NCI-H2196 treated with DMSO at 0.1 percent for 48 hours (cell line): ENCODE measurements around the gene FRMD4A.

Source experiments
- DNase-seq: peaks from one replicate; lab custom pipeline; 2025; ENCODE audit not compliant: unreplicated experiment; lab: John Stamatoyannopoulos, UW

FRMD4A gene

DNA sequence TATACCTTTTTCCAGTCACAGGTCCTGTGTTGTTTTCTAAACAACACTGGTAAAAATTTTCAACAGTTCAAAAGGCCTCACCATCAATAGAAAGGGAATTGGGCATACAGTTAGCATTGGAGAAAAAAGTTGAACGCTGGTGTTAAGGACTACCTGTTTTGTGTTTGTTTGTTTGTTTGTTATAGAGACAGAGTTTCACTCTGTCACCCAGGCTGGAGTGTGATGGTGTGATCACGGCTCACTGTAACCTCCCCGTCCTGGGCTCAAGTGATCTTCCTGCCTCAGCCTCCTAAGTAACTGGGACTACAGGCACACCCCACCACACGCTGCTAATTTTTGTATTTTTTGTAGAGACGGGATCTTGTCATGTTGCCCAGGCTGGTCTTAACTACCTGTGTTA is 437.9 kb downstream of the FRMD4A start:
- no peak for DNase-seq

DNA sequence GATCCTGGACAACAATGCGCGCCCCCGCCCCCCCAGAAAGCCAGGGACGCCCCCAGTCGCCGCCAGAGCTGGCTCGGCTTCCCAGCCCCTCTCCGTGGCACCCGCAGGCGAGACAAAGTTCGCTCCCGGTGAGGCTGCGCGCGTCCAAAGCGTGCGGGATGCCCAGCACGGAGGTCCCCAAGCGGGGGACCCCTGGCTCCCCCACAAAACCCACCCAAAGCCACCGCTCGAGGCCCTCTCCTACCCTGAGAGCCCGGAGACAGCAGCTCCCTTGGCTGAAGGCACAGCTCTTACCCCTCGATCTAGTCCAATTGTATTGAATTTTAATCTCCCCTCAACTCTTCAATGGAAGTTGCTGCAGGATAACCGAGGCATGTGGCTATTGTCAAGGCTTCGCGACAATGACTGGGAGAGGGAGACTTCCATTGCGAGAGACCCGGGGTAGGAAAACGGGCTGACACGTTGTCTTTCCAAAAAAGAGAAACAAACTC is 438.7 kb downstream of the FRMD4A start:
- no peak for DNase-seq

DNA sequence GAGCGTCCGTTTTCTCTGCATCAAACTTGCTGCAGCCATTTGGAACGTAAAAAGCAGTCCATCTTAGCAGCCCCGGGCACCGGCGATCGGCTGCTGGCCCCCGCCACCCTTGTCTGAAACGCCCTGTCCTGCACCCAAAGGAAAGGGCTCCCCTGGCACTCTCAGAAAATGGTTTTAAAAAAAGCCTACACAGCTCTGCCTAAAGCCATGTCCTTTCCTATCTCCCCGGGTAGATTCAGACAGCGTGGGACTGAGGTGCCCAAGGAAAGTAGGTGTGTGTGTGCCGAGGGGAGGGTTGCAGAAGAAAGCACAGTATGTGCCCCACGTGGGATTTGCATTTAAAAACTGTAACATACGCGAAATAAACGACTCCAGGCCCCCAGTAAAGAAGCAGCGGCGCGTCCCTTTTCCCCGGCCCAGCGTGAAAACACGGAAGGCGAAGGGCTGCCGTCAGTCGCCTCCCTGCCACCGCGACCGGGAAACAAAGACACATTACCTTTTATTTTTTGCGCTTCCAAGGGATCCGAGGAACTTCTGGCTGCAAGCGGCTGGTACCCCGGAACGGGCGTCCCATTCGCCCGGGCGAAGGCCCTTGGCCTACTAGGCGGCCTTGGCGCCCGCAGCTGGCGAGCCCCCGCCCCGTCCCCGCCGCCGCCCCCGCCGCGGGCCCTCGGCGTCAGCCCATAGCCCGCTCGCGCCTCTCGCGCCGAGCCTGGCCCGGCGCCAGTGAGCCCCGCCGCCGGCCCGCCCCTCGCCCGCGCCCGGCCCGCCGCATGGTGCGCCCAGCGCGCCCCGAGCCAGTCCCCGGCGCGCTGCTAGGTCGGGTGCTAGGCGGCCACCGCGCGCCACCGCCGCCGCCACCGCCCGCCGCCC is 439.4 kb downstream of the FRMD4A start:
- DNase-seq, result no peak

DNA sequence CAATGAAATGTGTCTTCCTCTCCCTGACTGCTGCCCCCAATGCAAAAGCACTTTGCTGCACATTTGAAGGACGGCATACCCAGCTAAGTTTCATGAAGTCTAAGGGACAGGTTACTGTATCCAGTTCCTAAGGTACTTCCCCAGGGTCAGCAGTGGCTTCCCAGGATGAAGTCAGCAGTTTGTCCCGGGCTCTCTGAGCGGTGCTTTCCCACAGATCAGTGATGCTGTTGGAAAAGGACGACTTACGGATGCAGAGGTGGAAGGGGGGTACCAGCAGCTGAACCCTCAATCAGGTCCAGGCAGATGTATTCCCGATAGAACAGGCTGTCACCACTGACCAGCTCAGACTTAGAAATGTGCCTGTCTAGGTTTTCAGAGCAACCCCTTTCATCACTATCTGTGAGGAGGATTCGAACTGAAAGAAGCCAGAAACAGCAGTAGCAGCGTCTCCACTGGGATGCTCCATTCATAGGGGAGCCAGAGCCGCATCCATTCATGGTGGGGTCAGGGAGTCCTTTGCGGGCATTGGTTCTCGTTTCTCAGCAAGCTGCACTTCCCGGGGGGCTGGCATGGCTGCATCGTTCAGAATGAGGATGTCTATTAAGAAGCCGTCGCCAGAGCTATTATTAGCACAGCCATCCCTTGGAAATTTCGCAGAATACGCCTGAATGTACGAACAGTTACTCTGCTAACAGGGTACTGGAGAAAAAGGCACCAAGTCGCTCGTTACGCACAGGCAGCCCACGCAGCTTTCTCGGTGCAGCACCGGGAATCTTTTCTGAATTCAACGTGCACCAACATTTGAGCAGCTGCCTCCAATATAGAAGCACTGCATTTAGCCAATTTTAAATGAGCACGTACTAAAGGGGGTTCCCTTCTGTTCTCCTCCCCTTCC is 440.2 kb downstream of the FRMD4A start:
- no peak for DNase-seq

DNA sequence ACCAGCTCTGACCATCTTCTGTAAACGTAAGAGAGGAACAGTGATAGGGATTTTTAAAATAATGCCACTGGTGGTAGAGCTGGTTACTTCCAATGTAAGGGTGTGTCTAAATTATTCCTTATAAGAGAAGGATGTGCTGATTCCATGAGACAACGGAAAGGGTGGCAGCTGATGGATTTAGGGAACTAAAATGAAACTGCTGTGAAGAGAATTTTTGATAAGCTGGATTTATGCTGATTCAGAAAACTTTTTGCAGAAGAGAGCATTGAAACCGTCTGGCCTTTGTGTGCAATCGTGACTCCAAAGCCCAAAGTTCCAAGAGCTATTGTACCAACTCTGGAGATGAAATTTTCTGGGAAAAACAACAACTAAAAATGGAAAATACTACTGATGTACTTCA is 443.0 kb downstream of the FRMD4A start:
- DNase-seq, result no peak

DNA sequence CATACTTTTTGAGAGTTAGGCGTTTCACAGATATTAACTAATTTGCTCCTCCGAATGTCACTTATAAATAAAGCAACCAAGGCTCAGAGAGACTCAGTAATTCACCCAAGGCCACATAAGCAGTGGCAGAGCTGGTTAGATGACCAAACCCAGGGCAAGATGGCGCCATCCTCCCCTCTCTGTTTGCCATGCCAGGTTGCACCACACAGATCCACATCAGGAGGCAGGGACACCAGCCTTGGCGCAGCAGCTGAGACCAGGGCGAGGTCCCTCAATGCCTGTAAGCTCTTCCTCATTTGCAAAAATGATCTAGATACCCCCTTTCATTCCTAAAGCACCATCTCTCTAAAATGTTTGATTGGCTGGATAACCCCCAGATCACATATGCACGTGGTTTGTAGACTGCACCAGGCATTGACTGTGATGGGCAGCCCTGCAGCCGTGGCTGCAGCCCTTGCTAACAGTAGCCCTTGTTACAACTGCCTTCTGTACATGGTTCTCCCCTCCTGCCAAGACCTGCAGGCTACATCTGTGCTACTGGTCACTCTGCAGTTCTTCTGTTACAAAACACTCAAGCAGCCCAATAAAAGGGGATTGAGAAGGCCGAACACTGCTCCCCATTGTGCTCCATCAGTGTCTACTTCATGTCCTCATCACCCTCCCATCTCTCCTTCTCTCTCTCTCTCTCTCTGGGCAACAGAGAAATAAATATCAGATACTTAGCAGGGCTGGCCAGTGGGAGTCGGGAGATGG is 445.3 kb downstream of the FRMD4A start:
- no peak for DNase-seq

DNA sequence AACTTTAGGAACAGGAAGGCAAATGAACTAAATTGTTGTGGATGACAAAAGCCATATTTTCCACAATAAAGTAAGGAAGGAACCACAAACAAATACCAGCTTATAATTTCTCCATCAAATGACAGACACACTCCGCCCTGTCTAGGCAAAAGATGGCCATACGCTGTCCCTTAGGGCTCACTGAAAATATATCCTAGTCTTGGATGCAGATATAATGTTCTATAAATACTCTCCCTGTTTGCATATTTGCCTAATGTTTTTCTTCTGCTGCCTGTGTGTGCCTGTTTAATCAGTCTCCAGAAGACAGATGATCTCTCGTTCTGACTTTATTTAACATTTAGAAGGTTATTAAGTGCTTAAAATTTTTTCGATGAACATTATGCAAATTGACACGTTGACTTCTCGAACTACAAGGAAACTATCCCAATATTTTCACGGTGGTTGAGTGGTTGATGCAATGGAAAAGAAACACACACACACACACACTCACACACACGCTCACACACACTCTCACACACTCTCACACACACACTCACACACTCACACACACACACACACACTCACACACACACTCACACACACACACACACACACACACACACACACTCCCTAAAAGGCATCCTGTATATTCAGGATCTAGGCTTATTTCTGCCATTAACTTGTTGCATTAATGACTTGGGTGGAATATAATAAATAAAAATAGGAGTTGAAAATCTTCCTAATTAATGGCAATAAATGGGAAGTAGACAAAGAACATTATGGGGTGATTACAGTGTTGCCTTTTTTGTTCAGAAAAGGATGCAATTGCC is 446.9 kb downstream of the FRMD4A start:
- DNase-seq, result no peak

DNA sequence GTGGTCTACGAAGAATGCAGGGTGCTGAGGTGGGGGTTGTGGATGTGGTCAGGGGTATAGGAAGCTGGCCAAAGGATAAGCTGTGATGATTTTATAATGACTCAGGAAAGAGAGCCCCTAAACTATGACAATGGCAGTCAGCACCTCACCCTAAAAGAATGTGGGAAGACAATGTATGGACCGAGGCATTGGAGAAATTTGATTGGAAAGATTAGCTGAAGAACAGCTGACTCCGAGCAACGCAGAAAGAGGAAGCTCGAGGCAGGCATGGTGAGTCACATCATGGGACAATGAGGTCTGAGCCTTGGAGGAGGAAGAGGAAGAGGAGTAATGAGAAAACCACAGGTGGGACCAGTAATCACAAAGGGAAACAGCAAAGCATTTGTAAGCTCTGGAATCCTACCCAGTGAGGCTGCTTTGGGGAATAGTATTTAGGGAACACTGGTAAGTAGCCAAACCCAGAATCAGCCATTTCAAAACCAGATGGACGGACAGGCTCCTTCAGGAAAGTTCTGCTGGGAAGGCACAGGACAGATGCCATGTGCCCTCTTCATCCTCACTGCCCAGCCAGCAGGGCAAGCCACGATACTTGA is 448.5 kb downstream of the FRMD4A start:
- DNase-seq, result no peak

DNA sequence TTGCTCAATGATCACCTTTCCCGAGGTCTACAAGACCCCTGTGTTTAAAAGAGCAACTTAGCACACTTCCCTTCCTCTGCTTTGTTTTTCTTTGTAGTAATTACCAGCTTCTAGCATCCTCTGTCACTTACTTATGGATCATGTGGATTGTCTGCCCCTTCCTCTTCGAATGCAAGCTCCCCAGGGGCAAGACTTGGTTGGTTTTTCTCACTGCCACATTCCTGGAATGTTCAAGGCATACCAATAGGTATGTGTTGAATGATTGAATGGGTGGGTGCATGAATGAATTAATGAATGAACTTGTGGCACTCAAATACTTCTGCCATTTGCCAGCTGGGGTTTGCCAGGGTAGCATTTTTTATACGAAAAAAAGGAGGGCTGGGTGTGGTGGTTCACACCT is 450.0 kb downstream of the FRMD4A start:
- DNase-seq, result no peak

DNA sequence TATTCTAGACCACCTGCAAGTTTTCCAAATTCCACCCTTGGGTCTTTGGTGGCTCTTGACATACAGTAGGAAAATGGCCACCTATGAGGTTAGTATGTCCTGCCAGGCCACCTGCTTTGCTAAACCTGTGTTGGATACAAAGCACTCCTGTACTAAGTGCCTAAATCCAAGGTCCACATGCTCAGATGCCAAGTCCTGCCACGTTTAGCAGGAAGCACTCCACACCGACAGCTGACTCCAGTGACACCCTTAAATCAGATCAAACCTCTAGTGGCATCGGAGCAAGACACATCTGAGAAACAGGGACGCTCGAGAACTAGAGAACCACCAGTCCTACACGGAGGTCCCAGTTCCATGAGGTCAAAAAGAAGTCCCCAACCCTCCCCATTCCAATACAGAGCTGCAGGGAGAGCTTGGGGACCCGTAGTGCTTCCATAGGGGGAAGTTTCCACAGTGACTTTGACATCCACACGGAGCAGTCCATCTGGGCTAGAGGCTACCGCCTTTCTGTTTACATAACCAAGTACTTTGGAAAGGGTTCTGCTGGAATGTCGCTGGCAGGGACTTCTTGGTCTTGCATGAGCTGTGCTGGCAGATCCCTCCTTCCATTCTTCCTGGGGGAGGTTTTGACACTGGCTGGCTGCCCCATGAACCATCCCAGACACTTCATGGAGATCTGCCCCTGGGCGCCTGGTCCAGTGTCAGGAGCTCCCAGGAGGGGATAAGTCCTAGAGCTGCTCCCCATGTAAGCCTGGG is 453.4 kb downstream of the FRMD4A start:
- DNase-seq, result no peak

DNA sequence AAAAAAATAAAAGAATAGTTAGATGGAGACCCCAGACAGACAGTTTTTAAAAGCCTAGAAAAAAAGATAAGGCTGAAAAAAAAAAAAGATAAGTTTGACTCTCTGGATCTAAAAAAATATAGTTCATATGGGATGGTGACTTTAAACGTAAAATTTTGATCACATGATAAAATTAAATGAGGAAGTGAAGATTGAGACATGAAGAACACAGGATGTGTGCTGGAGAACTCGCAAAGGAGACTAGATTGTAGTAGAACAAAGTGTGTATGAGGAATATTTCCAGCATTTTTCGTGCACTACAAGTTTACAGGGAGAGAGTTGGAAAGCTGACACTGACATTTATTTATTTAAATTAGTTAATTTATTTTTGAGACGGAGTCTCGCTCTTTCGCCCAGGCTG is 457.5 kb downstream of the FRMD4A start:
- no peak for DNase-seq

DNA sequence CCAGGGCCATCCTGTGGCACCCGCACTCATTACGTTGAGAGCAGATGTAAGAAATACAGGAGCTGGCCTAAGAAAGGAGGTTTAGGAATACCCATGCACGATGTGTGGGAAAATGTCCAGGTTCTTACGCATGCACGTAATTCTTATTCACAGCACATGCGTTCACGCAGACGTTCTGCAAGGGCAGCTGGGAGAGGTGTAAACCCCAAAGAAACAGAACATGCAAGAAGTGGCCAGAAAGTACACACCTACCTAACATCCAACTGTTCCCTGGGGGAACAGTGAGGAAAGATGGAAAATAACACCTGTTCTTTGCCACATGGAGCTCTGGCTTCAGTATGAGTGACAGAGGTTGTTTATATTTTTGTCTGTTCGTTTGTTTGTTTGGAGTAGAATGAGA is 458.3 kb downstream of the FRMD4A start:
- DNase-seq, result no peak

DNA sequence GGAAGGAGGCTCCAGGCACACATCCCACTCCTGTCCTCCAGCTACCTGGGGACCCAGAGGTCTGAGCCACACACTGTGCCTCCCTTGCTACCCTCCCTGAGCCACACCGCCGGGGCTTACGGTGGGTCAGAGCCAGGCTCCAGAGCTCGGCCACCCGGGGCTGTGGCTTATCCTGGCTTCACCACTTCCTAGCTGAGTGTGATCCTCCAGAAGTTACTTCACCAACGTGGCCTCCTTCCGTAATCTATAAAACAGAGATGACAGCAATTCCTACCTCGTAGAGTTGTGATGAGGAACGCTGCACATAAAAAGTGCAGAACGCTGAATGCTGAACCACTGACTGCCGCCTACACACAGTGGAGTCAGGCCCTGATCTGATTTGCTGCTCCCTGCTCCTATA is 458.9 kb downstream of the FRMD4A start:
- no peak for DNase-seq

DNA sequence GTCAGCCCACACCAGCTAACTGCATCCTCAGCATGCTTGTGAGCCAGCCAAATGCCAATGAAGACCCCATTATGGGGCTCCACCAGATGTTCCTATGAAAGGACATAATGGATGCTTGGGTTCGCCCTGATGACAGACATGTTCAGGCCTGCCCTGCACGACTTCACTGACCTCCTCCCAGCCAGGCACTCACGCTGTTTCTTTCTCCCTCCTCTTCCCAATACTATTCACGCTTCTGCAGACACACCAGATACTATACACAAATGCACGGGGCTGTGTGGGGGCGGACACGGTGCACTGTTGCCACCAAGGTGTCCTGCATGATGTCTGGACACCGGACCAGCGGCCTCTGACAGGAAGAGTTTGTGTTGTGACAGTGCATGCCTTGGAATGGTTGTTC is 459.7 kb downstream of the FRMD4A start:
- DNase-seq, result no peak

DNA sequence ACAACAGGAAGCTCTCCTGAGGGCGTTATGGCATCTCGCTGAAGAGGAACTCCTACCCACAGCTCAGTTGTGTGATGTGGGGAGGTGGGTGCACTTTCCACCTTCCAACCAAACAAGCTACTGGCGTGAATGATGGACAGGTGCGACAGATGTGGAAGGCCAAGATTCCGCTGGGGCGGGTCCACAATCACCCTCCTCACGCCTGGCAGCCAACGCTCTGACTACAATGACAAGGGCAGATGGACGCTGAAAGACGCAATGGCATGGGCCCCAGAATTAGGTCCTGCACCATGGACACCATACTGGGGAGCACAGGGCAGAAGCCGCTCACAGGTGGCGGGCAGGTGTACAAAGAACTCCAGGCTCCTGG is 461.4 kb downstream of the FRMD4A start:
- no peak for DNase-seq

DNA sequence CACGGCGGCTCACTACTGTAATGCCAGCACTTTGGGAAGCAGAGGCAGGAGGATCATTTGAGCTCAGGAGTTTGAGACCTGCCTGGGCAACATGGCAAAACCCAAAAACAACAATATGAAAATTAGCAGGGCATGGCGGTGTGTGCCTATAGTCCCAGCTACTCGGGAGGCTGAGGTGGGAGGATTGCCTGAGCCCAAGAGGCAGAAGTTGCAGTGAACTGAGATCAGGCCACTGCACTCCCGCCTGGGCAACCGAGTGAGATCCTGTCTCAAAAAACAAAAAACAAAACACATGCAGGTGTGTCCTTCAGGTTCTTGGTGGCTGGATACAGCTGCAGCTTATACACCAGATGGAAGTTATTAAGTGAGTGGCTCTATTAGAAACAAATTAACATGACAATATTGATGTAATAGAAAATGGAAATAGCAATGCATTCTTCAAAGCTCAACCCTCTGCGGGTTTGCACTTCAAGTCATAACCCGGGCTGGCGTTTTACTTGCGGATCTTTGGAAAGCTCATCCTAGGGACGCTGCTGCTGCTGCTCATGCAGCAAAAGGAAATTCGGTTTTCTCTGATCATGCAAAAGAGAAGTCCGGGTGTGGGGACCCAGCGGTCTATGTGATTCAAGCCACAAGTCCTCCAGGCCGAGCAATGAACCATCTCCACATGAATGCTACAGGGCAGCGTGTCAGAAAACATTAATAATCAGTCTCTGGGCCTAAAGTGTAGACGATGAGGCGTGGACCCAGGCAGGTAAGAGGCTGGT is 462.0 kb downstream of the FRMD4A start:
- DNase-seq, result no peak

DNA sequence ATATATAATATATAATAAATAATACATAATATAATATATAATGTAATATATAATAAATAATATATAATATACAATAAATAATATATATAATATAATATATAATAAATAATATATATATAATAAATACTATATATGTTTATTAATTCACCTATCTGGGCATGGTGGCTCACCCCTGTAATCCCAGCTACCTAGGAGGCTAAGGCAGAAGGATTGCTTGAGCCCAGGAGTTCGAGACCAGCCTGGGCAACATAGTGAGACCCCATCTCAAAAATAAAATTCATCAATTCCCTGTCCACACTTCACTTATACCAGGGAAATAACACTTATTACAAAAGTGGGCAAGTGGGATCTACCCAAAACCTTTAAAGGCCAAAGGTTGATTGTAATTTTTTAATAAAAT is 462.9 kb downstream of the FRMD4A start:
- DNase-seq, result no peak

DNA sequence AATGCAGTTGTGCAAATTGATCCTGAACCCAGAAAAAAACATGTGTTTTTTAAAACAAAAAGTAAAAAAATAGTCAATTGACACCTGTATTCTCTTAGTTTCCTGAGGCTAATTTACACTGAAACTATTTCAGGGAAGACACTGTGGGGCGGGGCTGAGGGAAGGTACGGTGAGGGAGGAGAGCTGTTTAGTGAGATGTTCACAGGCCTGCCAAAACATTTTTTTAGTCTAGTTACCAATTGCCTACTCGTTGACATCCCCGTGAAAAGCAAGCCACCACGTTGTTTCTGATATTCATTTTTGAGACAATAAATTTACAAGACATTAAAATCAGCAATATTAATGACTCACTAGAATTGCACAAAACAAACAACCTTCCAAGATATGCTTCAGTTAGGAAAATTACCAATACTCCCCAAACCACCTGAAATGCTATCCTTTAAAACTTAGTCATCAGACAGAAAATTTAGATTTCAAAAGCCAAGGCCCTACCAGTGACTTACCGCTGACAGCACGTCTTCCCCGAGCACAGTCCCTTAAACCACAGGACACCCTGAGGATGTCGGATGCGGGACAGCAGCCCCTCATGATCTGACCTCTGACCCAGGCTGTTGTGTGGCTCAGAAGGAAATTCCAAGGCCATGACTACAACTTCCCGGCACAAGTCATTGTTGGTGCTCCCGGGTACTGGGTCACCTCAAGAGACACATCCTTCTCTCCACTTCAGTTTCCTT is 464.8 kb downstream of the FRMD4A start:
- DNase-seq, result no peak
